Liver (tissue), 9 donors: ENCODE data around the gene LDLRAD4. TPM values are rescaled to one million over a fixed set of nuclear protein-coding genes. Genes with fewer than 3 reads are reported as not detected.

Source experiments
- DNase-seq: peaks from one replicate; pipeline ENCODE4 v3.0.0-alpha.2; 2017; ENCODE audit warnings: low spot score
- H3K27ac ChIP-seq, 2 donors: one replicate each; pipeline ENCODE4 v1.7.0; 2013; ENCODE audit warnings: inconsistent platforms in 2 of 2, low read length in 2 of 2, control low read depth in 1 of 2, low read depth in 1 of 2, mild to moderate bottlenecking in 1 of 2
- H3K27me3 ChIP-seq, 4 donors: one replicate each; pipeline versions ENCODE4 v1.6.1 to v1.7.0; 2013; ENCODE audit warnings: low read length in 3 of 4, inconsistent platforms in 1 of 4, mild to moderate bottlenecking in 1 of 4, moderate library complexity in 1 of 4; ENCODE audit not compliant: control insufficient read depth in 4 of 4, insufficient read depth in 4 of 4
- H3K36me3 ChIP-seq, 4 donors: one replicate each; pipeline versions ENCODE4 v1.6.1 to v1.7.0; 2013; ENCODE audit warnings: low read length in 3 of 4, mild to moderate bottlenecking in 3 of 4, low read depth in 1 of 4, moderate library complexity in 1 of 4; ENCODE audit not compliant: control insufficient read depth in 4 of 4, insufficient read depth in 3 of 4
- H3K4me1 ChIP-seq, 4 donors: one replicate each; pipeline versions ENCODE4 v1.6.1 to v1.7.0; 2013; ENCODE audit warnings: low read length in 3 of 4, mild to moderate bottlenecking in 3 of 4, moderate library complexity in 1 of 4; ENCODE audit not compliant: control insufficient read depth in 4 of 4, insufficient read depth in 4 of 4
- H3K4me3 ChIP-seq, 3 donors: one replicate each; pipeline versions ENCODE4 v1.6.1 to v1.7.0; 2013; ENCODE audit warnings: low read length in 3 of 3, control low read depth in 1 of 3, low read depth in 1 of 3, mild to moderate bottlenecking in 1 of 3
- H3K9ac ChIP-seq, 2 donors: one replicate each; pipeline ENCODE4 v1.7.0; 2013; ENCODE audit warnings: low read length in 2 of 2, mild to moderate bottlenecking in 2 of 2, moderate library complexity in 2 of 2, control low read depth in 1 of 2, low read depth in 1 of 2
- H3K9me3 ChIP-seq, 4 donors: one replicate each; pipeline versions ENCODE4 v1.6.1 to v1.7.0; 2013; ENCODE audit warnings: low read length in 3 of 4; ENCODE audit not compliant: control insufficient read depth in 4 of 4
- EGR1 ChIP-seq, 2 donors: IDR thresholded peaks; 2 replicates each; pipeline ENCODE4 v1.6.1; 2016 to 2018; ENCODE audit warnings: antibody characterized with exemption in 2 of 2, low read depth in 2 of 2
- FOXA1 ChIP-seq: IDR thresholded peaks from 2 replicates; pipeline ENCODE4 v1.6.1; 2016; ENCODE audit warnings: antibody characterized with exemption
- FOXA2 ChIP-seq: IDR thresholded peaks from 2 replicates; pipeline ENCODE4 v1.6.1; 2016; ENCODE audit warnings: antibody characterized with exemption
- GABPA ChIP-seq, 2 donors: IDR thresholded peaks in 1 of 2; conservative IDR thresholded peaks in 1 of 2; 2 replicates each; pipeline ENCODE4 v1.6.1; 2016; ENCODE audit warnings: antibody characterized with exemption in 2 of 2, mild to moderate bottlenecking in 1 of 2, moderate library complexity in 1 of 2
- HNF4A ChIP-seq, 2 donors: conservative IDR thresholded peaks; 2 replicates each; pipeline ENCODE4 v1.6.1; 2016; ENCODE audit warnings: antibody characterized with exemption in 2 of 2, mild to moderate bottlenecking in 2 of 2
- HNF4G ChIP-seq: IDR thresholded peaks from 2 replicates; pipeline ENCODE4 v1.6.1; 2016; ENCODE audit warnings: antibody characterized with exemption
- JUND ChIP-seq, 2 donors: IDR thresholded peaks; 2 replicates each; pipeline ENCODE4 v1.6.1; 2016; ENCODE audit warnings: antibody characterized with exemption in 2 of 2
- NR2F2 ChIP-seq: IDR thresholded peaks from 2 replicates; pipeline ENCODE4 v1.6.1; 2016; ENCODE audit warnings: antibody characterized with exemption
- RXRA ChIP-seq, 2 donors: IDR thresholded peaks; 2 replicates each; pipeline ENCODE4 v1.6.1; 2017 to 2018; ENCODE audit warnings: antibody characterized with exemption in 2 of 2, mild to moderate bottlenecking in 1 of 2
- SP1 ChIP-seq: IDR thresholded peaks from 2 replicates; pipeline ENCODE4 v1.6.1; 2018; ENCODE audit warnings: antibody characterized with exemption, mild to moderate bottlenecking
- TAF1 ChIP-seq: conservative IDR thresholded peaks from 2 replicates; pipeline ENCODE4 v1.6.1; 2016; ENCODE audit warnings: antibody characterized with exemption, mild to moderate bottlenecking
- YY1 ChIP-seq: IDR thresholded peaks from 2 replicates; pipeline ENCODE4 v1.6.1; 2016; ENCODE audit warnings: antibody characterized with exemption, mild to moderate bottlenecking
- WGBS: extraction: QIAGEN DNeasy Blood & Tissue Kit; methylation state at CpG from one replicate; pipeline ENCODE4 v1.1.7; 2013; 5-methylcytosine and 5-hydroxymethylcytosine counted together
- polyA plus RNA-seq, 2 donors: library from polyadenylated mRNA; stranded (reverse) in 1 of 2; unstranded in 1 of 2; fragments of 200-250 nt in 1 of 2; fragments of >200 nt in 1 of 2; fragmentation: Nextera tagmentation in 1 of 2; extraction: Ambion mirVana in 1 of 2; gene quantifications; one replicate each; pipeline versions ENCODE4 v1.2.1 to v1.2.3, GENCODE V29; 2013 to 2015
- total RNA-seq, 2 donors: library from RNA; depleted of rRNA; stranded (reverse); fragments of >200 nt; gene quantifications; one replicate each; pipeline ENCODE4 v1.2.3, GENCODE V29; 2014
- TF ChIP-seq, protein P1 (sequence below): IDR thresholded peaks from 2 replicates; pipeline ENCODE4 v1.6.1; 2016; ENCODE audit warnings: antibody characterized with exemption
- TF ChIP-seq, protein P2 (sequence below): fragments of 150-350 bp; IDR thresholded peaks from 2 replicates; pipeline ENCODE4 v1.5.1; 2017; ENCODE audit warnings: improper control_type of control experiment, low read depth, low read length; ENCODE audit not compliant: missing input control
- TF ChIP-seq, protein P3 (sequence below): IDR thresholded peaks from 2 replicates; pipeline ENCODE4 v1.6.1; 2016; ENCODE audit warnings: antibody characterized with exemption
- TF ChIP-seq, protein P4 (sequence below): IDR thresholded peaks from 2 replicates; pipeline ENCODE4 v1.6.1; 2016; ENCODE audit warnings: antibody characterized with exemption, mild to moderate bottlenecking
- donor health status: healthy.
- donor health status: healthy.
- donor health status: healthy.
- donor health status: healthy.
- donor health status: healthy.

LDLRAD4 gene
- total and polyA plus RNA-seq, 4 donors, result 4.8 to 41.7 (median 12.7) TPM

DNA sequence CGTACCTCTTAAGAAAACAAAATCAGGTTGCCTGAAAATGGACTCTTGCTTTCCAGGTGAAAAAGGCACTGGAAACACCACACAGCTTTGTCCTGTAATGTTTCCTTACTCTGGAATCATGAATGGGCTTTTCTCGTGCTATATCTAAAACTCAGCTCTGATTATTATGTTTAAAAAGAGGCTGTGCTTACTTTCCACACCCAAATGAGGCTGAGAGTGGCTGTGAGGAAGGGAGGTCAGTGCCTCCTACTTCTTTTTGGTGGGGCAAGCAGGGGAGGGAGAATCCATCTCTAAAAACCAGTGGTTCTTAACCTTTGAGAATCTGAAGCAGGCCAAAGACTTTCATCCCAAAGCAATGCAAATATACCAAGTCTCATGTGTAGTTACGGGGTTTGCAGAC, 359.2 kb downstream of the LDLRAD4 start:
- Histone ChIP-seq H3K4me3 (no peak overlapping the region), H3K27ac (no peak overlapping the region), H3K9me3 (no peaks in the 10 kb centered on the region), H3K27me3 (no peaks in the 10 kb centered on the region), H3K36me3 (no peaks in the 10 kb centered on the region), H3K9ac (no peak overlapping the region), H3K4me1 (no peaks in the 10 kb centered on the region)
- DNase-seq, result no peak
- TF ChIP-seq FOXA1 (no peak), EGR1 (IDR thresholded peaks at IDR 0.05; ENCODE audit: low read depth in 2 of 2) (no peak), TAF1 (no peak), SP1 (no peak), GABPA (IDR thresholded peaks at IDR 0.05 in 1 of 2, conservative IDR thresholded peaks at IDR 0.05 in 1 of 2) (no peak), RXRA (IDR thresholded peaks at IDR 0.05) (no peak), HNF4G (no peak)
- TF ChIP-seq, protein P1, sequence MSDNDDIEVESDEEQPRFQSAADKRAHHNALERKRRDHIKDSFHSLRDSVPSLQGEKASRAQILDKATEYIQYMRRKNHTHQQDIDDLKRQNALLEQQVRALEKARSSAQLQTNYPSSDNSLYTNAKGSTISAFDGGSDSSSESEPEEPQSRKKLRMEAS, result no peak
- TF ChIP-seq, protein P2, sequence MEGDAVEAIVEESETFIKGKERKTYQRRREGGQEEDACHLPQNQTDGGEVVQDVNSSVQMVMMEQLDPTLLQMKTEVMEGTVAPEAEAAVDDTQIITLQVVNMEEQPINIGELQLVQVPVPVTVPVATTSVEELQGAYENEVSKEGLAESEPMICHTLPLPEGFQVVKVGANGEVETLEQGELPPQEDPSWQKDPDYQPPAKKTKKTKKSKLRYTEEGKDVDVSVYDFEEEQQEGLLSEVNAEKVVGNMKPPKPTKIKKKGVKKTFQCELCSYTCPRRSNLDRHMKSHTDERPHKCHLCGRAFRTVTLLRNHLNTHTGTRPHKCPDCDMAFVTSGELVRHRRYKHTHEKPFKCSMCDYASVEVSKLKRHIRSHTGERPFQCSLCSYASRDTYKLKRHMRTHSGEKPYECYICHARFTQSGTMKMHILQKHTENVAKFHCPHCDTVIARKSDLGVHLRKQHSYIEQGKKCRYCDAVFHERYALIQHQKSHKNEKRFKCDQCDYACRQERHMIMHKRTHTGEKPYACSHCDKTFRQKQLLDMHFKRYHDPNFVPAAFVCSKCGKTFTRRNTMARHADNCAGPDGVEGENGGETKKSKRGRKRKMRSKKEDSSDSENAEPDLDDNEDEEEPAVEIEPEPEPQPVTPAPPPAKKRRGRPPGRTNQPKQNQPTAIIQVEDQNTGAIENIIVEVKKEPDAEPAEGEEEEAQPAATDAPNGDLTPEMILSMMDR, result no peak
- TF ChIP-seq, protein P3, sequence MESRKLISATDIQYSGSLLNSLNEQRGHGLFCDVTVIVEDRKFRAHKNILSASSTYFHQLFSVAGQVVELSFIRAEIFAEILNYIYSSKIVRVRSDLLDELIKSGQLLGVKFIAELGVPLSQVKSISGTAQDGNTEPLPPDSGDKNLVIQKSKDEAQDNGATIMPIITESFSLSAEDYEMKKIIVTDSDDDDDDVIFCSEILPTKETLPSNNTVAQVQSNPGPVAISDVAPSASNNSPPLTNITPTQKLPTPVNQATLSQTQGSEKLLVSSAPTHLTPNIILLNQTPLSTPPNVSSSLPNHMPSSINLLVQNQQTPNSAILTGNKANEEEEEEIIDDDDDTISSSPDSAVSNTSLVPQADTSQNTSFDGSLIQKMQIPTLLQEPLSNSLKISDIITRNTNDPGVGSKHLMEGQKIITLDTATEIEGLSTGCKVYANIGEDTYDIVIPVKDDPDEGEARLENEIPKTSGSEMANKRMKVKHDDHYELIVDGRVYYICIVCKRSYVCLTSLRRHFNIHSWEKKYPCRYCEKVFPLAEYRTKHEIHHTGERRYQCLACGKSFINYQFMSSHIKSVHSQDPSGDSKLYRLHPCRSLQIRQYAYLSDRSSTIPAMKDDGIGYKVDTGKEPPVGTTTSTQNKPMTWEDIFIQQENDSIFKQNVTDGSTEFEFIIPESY, result no peak
- WGBS, result 89% methylated on average over 3 of the region's 3 CpGs

DNA sequence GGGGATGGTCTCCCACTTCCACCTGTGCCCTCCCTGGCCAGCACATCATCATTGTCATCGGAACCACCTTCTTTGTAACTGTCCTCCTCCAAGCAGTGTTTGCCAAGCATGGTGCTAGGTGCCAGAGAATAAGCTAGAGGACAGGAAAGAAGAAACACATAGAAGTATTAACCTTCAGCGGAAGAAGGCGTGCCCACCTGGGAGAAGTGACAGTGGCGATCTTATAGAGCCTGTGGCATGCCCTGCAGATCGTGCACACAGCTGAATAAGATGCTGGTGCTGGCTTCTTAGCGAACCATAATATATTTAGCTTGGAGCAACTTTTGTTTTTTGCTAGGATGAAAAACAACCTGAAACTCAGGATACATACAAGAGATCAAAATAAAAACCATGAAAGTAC, 359.8 kb downstream of the LDLRAD4 start:
- 81% methylated on average over 6 of the region's 6 CpGs for WGBS
- Histone ChIP-seq H3K27ac (no peak overlapping the region), H3K27me3 (no peaks in the 10 kb centered on the region), H3K9me3 (no peaks in the 10 kb centered on the region), H3K4me3 (no peak overlapping the region), H3K4me1 (no peaks in the 10 kb centered on the region), H3K36me3 (no peaks in the 10 kb centered on the region), H3K9ac (no peak overlapping the region)
- TF ChIP-seq, protein P3, result no peak
- TF ChIP-seq TAF1 (no peak), NR2F2 (no peak), FOXA2 (no peak), YY1 (no peak), SP1 (no peak), JUND (IDR thresholded peaks at IDR 0.05) (no peak), FOXA1 (no peak), HNF4G (no peak), HNF4A (conservative IDR thresholded peaks at IDR 0.05) (no peak), GABPA (IDR thresholded peaks at IDR 0.05 in 1 of 2, conservative IDR thresholded peaks at IDR 0.05 in 1 of 2) (no peak), EGR1 (IDR thresholded peaks at IDR 0.05; ENCODE audit: low read depth in 2 of 2) (no peak)
- TF ChIP-seq, protein P4, sequence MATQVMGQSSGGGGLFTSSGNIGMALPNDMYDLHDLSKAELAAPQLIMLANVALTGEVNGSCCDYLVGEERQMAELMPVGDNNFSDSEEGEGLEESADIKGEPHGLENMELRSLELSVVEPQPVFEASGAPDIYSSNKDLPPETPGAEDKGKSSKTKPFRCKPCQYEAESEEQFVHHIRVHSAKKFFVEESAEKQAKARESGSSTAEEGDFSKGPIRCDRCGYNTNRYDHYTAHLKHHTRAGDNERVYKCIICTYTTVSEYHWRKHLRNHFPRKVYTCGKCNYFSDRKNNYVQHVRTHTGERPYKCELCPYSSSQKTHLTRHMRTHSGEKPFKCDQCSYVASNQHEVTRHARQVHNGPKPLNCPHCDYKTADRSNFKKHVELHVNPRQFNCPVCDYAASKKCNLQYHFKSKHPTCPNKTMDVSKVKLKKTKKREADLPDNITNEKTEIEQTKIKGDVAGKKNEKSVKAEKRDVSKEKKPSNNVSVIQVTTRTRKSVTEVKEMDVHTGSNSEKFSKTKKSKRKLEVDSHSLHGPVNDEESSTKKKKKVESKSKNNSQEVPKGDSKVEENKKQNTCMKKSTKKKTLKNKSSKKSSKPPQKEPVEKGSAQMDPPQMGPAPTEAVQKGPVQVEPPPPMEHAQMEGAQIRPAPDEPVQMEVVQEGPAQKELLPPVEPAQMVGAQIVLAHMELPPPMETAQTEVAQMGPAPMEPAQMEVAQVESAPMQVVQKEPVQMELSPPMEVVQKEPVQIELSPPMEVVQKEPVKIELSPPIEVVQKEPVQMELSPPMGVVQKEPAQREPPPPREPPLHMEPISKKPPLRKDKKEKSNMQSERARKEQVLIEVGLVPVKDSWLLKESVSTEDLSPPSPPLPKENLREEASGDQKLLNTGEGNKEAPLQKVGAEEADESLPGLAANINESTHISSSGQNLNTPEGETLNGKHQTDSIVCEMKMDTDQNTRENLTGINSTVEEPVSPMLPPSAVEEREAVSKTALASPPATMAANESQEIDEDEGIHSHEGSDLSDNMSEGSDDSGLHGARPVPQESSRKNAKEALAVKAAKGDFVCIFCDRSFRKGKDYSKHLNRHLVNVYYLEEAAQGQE, result no peak
- TF ChIP-seq, protein P1, result no peak
- TF ChIP-seq, protein P2, result no peak
- no peak for DNase-seq
